GM12878 (cell line): ENCODE results near the gene DMD. TPM values are rescaled to one million over a fixed set of nuclear protein-coding genes. Genes with fewer than 3 reads are reported as not detected.

Source experiments
- ATAC-seq: fragments of 200-7000 bp; cut with Tn5 transposase; 3 replicates; pipeline ENCODE4 v1.9.1; 2020; ENCODE audit warnings: mild to moderate bottlenecking, moderate library complexity
- BruUV-seq: library from RNA; stranded (reverse); fragments of 400-500 nt; replicated peaks from 2 replicates; lab custom pipeline; 2021; lab: Mats Ljungman, UMichigan
- CTCF ChIA-PET: fragments of 300-600 bp; sonication (Branson Sonifier 250); formaldehyde crosslinking; extraction: SDS; loops from one replicate; lab custom pipeline; 2021; ENCODE audit warnings: inconsistent platforms; lab: Yijun Ruan, JAX
- POLR2A ChIA-PET: fragments of 350-600 bp; formaldehyde crosslinking; extraction: SDS; loops from one replicate; lab custom pipeline; 2021; ENCODE audit warnings: inconsistent platforms; lab: Charles Lee
- RAD21 ChIA-PET: fragments of 300-600 bp; sonication (Branson Sonifier 250); formaldehyde crosslinking; loops from one replicate; lab custom pipeline; 2023; ENCODE audit warnings: antibody characterized with exemption; ENCODE audit not compliant: unreplicated experiment; lab: Charles Lee
- SMC1A ChIA-PET: fragments of 300-600 bp; sonication (Branson Sonifier 250); formaldehyde crosslinking; loops from one replicate; lab custom pipeline; 2023; ENCODE audit not compliant: unreplicated experiment, uncharacterized antibody; lab: Charles Lee
- DNase-seq: peaks from one replicate; pipeline ENCODE4 v3.0.0-alpha.2; 2011; ENCODE audit warnings: low read depth, low spot score
- FAIRE-seq: peaks from 3 replicates; lab custom pipeline; 2011; peaks lifted over from hg19 to GRCh38; lab: Jason Lieb, UNC
- H2AFZ ChIP-seq: 2 replicates; pipeline ENCODE4 v1.6.0; 2011; ENCODE audit warnings: low read depth, low read length, control low read depth; ENCODE audit not compliant: control insufficient read depth
- H3K27ac ChIP-seq: 2 replicates; pipeline ENCODE4 v1.5.1; 2011; ENCODE audit warnings: control low read depth; ENCODE audit not compliant: control insufficient read depth, insufficient read depth
- H3K27me3 ChIP-seq, 2 experiments: replicated peaks in 1 of 2; 2 replicates each; pipeline versions ENCODE4 v1.6.0 to v1.6.1; 2011; ENCODE audit warnings: low read length in 1 of 2; ENCODE audit not compliant: control insufficient read depth in 2 of 2, insufficient read depth in 2 of 2
- H3K36me3 ChIP-seq, 2 experiments: 2 replicates each; pipeline ENCODE4 v1.5.1; 2011; ENCODE audit warnings: low read length in 1 of 2; ENCODE audit not compliant: control insufficient read depth in 2 of 2, insufficient read depth in 2 of 2
- H3K4me1 ChIP-seq: 2 replicates; pipeline ENCODE4 v1.6.1; 2011; ENCODE audit warnings: mild to moderate bottlenecking, low read length, moderate library complexity, mixed read lengths; ENCODE audit not compliant: control insufficient read depth, insufficient read depth
- H3K4me2 ChIP-seq: 2 replicates; pipeline ENCODE4 v1.6.0; 2011; ENCODE audit warnings: control low read depth; ENCODE audit not compliant: control insufficient read depth, insufficient read depth
- H3K4me3 ChIP-seq: fragments of 200-600 bp; sonication (generic); 2 replicates; pipeline ENCODE4 v1.5.1; 2016
- H3K79me2 ChIP-seq: 2 replicates; pipeline ENCODE4 v1.6.0; 2011; ENCODE audit warnings: low read length; ENCODE audit not compliant: control insufficient read depth, insufficient read depth
- H3K9ac ChIP-seq: 2 replicates; pipeline ENCODE4 v1.8.0; 2011; ENCODE audit warnings: low read length, control low read depth, mixed read lengths; ENCODE audit not compliant: control insufficient read depth, insufficient read depth
- H3K9me3 ChIP-seq: replicated peaks from 3 replicates; pipeline ENCODE4 v1.5.1; 2011; ENCODE audit warnings: mild to moderate bottlenecking, low read length; ENCODE audit not compliant: control insufficient read depth, insufficient read depth
- H4K20me1 ChIP-seq: 2 replicates; pipeline ENCODE4 v1.6.0; 2011; ENCODE audit not compliant: control insufficient read depth, insufficient read depth
- FOS ChIP-seq: IDR thresholded peaks from 3 replicates; pipeline ENCODE4 v1.6.1; 2011; ENCODE audit warnings: borderline replicate concordance; ENCODE audit not compliant: insufficient read length; ENCODE audit errors: extremely low read depth
- IRF4 ChIP-seq: IDR thresholded peaks from 2 replicates; pipeline ENCODE4 v1.6.1; 2011; ENCODE audit warnings: low read depth, low read length
- JUNB ChIP-seq: IDR thresholded peaks from 2 replicates; pipeline ENCODE4 v1.6.1; 2016; ENCODE audit warnings: antibody characterized with exemption, mild to moderate bottlenecking
- KLF5 ChIP-seq: fragments of 450-650 bp; IDR thresholded peaks from 2 replicates; pipeline ENCODE4 v1.6.1; 2014; ENCODE audit warnings: mild to moderate bottlenecking; ENCODE audit not compliant: partially characterized antibody
- NRF1 ChIP-seq: conservative IDR thresholded peaks from 2 replicates; pipeline ENCODE4 v1.6.1; 2011; ENCODE audit warnings: mild to moderate bottlenecking, low read depth, low read length, improper control_type of control experiment
- POLR2AphosphoS2 ChIP-seq: IDR thresholded peaks from 2 replicates; pipeline ENCODE4 v1.6.1; 2011; ENCODE audit warnings: low read depth, mild to moderate bottlenecking, low read length, improper control_type of control experiment, moderate library complexity
- POU2F2 ChIP-seq: IDR thresholded peaks from 3 replicates; pipeline ENCODE4 v1.6.1; 2011; ENCODE audit warnings: low read depth, mild to moderate bottlenecking, low read length, borderline replicate concordance
- SMAD1 ChIP-seq: fragments of 450-650 bp; IDR thresholded peaks from 2 replicates; pipeline ENCODE4 v1.6.1; 2018; ENCODE audit warnings: mild to moderate bottlenecking, low read depth; ENCODE audit not compliant: partially characterized antibody
- STAT1 ChIP-seq: fragments of 450-650 bp; conservative IDR thresholded peaks from 2 replicates; pipeline ENCODE4 v1.6.1; 2014; ENCODE audit warnings: antibody characterized with exemption, mild to moderate bottlenecking
- ZSCAN29 ChIP-seq: fragments of 450-650 bp; IDR thresholded peaks from 2 replicates; pipeline ENCODE4 v1.6.1; 2017; ENCODE audit warnings: mild to moderate bottlenecking, moderate library complexity
- WGBS: methylation state at CpG from one replicate; pipeline ENCODE4 v1.1.6; 2016; ENCODE audit warnings: low lambda C conversion rate; ENCODE audit not compliant: insufficient replicate concordance, insufficient coverage; ENCODE audit errors: missing lambda C conversion rate; 5-methylcytosine and 5-hydroxymethylcytosine counted together
- in situ Hi-C: fragments of 300-500 bp; cut with MboI; formaldehyde crosslinking; loops from 9 replicates; pipeline ENCODE4 v1.14.3; 2018; ENCODE audit warnings: mixed read lengths
- intact Hi-C: fragments of 100-400 bp; cut with micrococcal nuclease; formaldehyde crosslinking; loops from one replicate; pipeline ENCODE4 v1.14.2; 2022; ENCODE audit not compliant: unreplicated experiment
- polyA plus RNA-seq, 11 experiments: library from polyadenylated mRNA; depleted of rRNA in 4 of 11; unstranded in 6 of 11; stranded (reverse) in 5 of 11; fragments of >200 nt; fragmentation: Nextera tagmentation in 4 of 11; fragmentation: Illumina TruSeq in 1 of 11; extraction: Ambion mirVana in 4 of 11; extraction: Trizol in 1 of 11; gene quantifications; 1 replicate in 1 of 11; 2 replicates in 10 of 11; pipeline versions ENCODE4 v1.2.1 to v1.2.3, GENCODE V29; 2011 to 2016; ENCODE audit warnings: inconsistent platforms in 2 of 11, missing spikeins in 2 of 11, low read depth in 1 of 11
- total RNA-seq, 4 experiments: library from RNA; depleted of rRNA in 3 of 4; stranded (reverse); fragments of >200 nt in 3 of 4; fragmentation: Illumina TruSeq in 1 of 4; extraction: Trizol in 1 of 4; gene quantifications; 2 replicates each; pipeline versions ENCODE4 v1.2.1 to v1.2.3, GENCODE V29; 2013 to 2021
- TF ChIP-seq, protein P1 (sequence below): IDR thresholded peaks from 2 replicates; pipeline ENCODE4 v1.6.1; 2012; ENCODE audit warnings: low read depth, low read length, improper control_type of control experiment
- TF ChIP-seq, protein P2 (sequence below): IDR thresholded peaks from 2 replicates; pipeline ENCODE4 v1.6.1; 2011; ENCODE audit warnings: low read depth, low read length, improper control_type of control experiment, borderline replicate concordance
- TF ChIP-seq, protein P3 (sequence below): fragments of 450-650 bp; formaldehyde crosslinking; IDR thresholded peaks from 2 replicates; pipeline ENCODE4 v1.4.0; 2020; ENCODE audit warnings: mild to moderate bottlenecking, moderate library complexity

DMD gene
- total and polyA plus RNA-seq, 10 of the 15 experiments (the other 5 are each of a cell fraction or from before 2014, with no cell fraction given), result 1.4 to 24.3 (median 4.3) TPM

DNA sequence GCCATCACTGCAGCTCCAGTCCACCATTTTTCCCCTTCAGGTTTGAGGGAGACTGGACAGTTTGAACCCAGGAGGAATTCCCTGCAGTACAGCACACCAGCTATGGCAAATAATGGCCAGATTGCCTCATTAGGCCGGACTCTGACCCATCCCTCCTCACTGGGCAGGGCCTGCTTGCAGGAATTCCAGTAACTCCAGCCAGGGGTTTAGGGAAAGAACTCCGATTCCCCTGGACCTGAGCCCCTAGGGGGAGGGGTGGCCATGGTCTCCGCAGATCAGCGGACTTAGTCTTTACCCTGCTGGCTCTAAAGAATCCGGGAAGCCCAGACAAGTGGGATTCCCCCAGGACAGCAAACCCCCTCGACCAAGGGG lies 342.8 kb downstream of the DMD start:
- intact Hi-C loops (no loop called here), in situ Hi-C loops (no loop called here)
- no peaks in the 10 kb centered on the region for H4K20me1 ChIP-seq
- H3K27me3 ChIP-seq, result no peaks in the 10 kb centered on the region
- H3K4me1 ChIP-seq, result no peaks in the 10 kb centered on the region
- no peak for DNase-seq
- H3K4me2 ChIP-seq, result no peak overlapping the region
- H3K9me3 ChIP-seq, result no peaks in the 10 kb centered on the region
- ChIA-PET POLR2A (no interaction called here), SMC1A (no interaction called here), CTCF (interaction anchor here (1.8 kb wide), 1 partner anchor 16 kb away, joined by 4 read pairs; no protein-coding TSS in a partner anchor), RAD21 (no interaction called here)
- no peak for ATAC-seq
- no TSS peak for BruUV-seq
- no peak for FAIRE-seq
- H3K27ac ChIP-seq, result no peak overlapping the region
- H3K79me2 ChIP-seq, result no peaks in the 10 kb centered on the region
- WGBS, result 46% methylated on average over 6 of the region's 6 CpGs
- H2AFZ ChIP-seq, result no peak overlapping the region
- H3K9ac ChIP-seq, result no peak overlapping the region
- H3K4me3 ChIP-seq, result no peak overlapping the region
- TF ChIP-seq JUNB (no peak), KLF5 (no peak), POLR2AphosphoS2 (no peak), STAT1 (no peak), FOS (no peak), IRF4 (no peak), POU2F2 (no peak), SMAD1 (no peak), ZSCAN29 (no peak), NRF1 (no peak)
- TF ChIP-seq, protein P1, sequence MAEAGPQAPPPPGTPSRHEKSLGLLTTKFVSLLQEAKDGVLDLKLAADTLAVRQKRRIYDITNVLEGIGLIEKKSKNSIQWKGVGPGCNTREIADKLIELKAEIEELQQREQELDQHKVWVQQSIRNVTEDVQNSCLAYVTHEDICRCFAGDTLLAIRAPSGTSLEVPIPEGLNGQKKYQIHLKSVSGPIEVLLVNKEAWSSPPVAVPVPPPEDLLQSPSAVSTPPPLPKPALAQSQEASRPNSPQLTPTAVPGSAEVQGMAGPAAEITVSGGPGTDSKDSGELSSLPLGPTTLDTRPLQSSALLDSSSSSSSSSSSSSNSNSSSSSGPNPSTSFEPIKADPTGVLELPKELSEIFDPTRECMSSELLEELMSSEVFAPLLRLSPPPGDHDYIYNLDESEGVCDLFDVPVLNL, result no peak
- TF ChIP-seq, protein P2, sequence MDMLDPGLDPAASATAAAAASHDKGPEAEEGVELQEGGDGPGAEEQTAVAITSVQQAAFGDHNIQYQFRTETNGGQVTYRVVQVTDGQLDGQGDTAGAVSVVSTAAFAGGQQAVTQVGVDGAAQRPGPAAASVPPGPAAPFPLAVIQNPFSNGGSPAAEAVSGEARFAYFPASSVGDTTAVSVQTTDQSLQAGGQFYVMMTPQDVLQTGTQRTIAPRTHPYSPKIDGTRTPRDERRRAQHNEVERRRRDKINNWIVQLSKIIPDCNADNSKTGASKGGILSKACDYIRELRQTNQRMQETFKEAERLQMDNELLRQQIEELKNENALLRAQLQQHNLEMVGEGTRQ, result no peak
- TF ChIP-seq, protein P3, sequence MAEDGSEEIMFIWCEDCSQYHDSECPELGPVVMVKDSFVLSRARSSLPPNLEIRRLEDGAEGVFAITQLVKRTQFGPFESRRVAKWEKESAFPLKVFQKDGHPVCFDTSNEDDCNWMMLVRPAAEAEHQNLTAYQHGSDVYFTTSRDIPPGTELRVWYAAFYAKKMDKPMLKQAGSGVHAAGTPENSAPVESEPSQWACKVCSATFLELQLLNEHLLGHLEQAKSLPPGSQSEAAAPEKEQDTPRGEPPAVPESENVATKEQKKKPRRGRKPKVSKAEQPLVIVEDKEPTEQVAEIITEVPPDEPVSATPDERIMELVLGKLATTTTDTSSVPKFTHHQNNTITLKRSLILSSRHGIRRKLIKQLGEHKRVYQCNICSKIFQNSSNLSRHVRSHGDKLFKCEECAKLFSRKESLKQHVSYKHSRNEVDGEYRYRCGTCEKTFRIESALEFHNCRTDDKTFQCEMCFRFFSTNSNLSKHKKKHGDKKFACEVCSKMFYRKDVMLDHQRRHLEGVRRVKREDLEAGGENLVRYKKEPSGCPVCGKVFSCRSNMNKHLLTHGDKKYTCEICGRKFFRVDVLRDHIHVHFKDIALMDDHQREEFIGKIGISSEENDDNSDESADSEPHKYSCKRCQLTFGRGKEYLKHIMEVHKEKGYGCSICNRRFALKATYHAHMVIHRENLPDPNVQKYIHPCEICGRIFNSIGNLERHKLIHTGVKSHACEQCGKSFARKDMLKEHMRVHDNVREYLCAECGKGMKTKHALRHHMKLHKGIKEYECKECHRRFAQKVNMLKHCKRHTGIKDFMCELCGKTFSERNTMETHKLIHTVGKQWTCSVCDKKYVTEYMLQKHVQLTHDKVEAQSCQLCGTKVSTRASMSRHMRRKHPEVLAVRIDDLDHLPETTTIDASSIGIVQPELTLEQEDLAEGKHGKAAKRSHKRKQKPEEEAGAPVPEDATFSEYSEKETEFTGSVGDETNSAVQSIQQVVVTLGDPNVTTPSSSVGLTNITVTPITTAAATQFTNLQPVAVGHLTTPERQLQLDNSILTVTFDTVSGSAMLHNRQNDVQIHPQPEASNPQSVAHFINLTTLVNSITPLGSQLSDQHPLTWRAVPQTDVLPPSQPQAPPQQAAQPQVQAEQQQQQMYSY (CRISPR knock-in tag), result no peak
- H3K36me3 ChIP-seq, result no peaks in the 10 kb centered on the region
